Muscle of leg (tissue), 11 donors: ENCODE data around the gene ERRFI1. TPM values are rescaled to one million over a fixed set of nuclear protein-coding genes. Genes with fewer than 3 reads are reported as not detected.

Experiments used
- DNase-seq: peaks from one replicate; pipeline ENCODE4 v3.0.0; 2013
- H3K27ac ChIP-seq: one replicate; pipeline ENCODE4 v1.5.1; 2013; ENCODE audit warnings: mild to moderate bottlenecking, low read length, control low read depth
- H3K27me3 ChIP-seq: one replicate; pipeline ENCODE4 v1.6.1; 2013; ENCODE audit warnings: low read length; ENCODE audit not compliant: control insufficient read depth, insufficient read depth
- H3K36me3 ChIP-seq: one replicate; pipeline ENCODE4 v1.6.1; 2013; ENCODE audit warnings: low read length; ENCODE audit not compliant: control insufficient read depth, insufficient read depth
- H3K4me1 ChIP-seq: one replicate; pipeline ENCODE4 v1.6.1; 2013; ENCODE audit warnings: low read length; ENCODE audit not compliant: control insufficient read depth, insufficient read depth
- H3K4me3 ChIP-seq: one replicate; pipeline ENCODE4 v1.5.1; 2013; ENCODE audit warnings: low read length, control low read depth
- H3K9me3 ChIP-seq: replicated peaks from 2 replicates; pipeline ENCODE4 v1.6.1; 2013; ENCODE audit warnings: low read depth, low read length; ENCODE audit not compliant: control insufficient read depth
- WGBS: methylation state at CpG from one replicate; pipeline ENCODE4 v1.1.5; 2013; ENCODE audit warnings: missing lambda C conversion rate; ENCODE audit not compliant: insufficient coverage; 5-methylcytosine and 5-hydroxymethylcytosine counted together
- polyA plus RNA-seq, 8 donors: library from polyadenylated mRNA; unstranded; fragments of 120-200 nt; gene quantifications; one replicate each; pipeline versions ENCODE4 v1.2.1 to v1.2.3, GENCODE V29; 2013; ENCODE audit warnings: inconsistent platforms in 1 of 8, low replicate concordance in 1 of 8; ENCODE audit not compliant: insufficient read length in 8 of 8, insufficient read depth in 1 of 8
- total RNA-seq: library from RNA; stranded (reverse); fragments of 120-200 nt; gene quantifications from one replicate; pipeline ENCODE4 v1.2.4, GENCODE V29; 2013

Gene ERRFI1
- total and polyA plus RNA-seq, 9 donors = 3.9 to 10.3 (median 6.2) TPM

- Histone ChIP-seq H3K27ac (no peak overlapping the region), H3K27me3 (no peaks in the 10 kb centered on the region), H3K4me3 (no peak overlapping the region), H3K9me3 (peaks cover 8% of the 10 kb centered on the region), H3K4me1 (peaks cover 3% of the 10 kb centered on the region), H3K36me3 (no peaks in the 10 kb centered on the region)
- no peak for DNase-seq
- WGBS = 98% methylated on average over 8 of the region's 12 CpGs
Measured at GRCh38 chr1:8046391-8046790, 20.3 kb upstream of the ERRFI1 start.

DNA sequence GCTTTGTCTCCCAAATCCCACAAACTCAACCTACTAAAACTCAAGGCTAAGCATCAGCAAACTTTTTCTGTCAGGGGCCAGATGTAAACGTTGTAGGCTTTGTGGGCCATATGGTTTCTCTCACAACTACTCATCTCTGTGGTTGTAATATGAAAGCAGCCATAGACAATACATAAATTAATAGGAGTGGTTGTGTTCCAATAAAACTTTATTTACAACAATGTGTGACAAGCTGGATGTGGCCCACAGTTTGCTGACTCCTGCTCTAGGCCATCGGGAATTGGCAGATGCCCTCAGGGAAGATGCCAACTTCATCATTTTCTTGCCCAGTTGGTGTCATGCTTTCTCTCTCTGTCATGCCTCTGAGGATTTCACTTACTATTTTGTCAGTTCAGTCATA is 17.5 kb upstream of the ERRFI1 start:
- Histone ChIP-seq H3K27me3 (no peaks in the 10 kb centered on the region), H3K4me1 (peaks cover 3% of the 10 kb centered on the region), H3K4me3 (no peak overlapping the region), H3K36me3 (no peaks in the 10 kb centered on the region), H3K27ac (no peak overlapping the region), H3K9me3 (peaks cover 12% of the 10 kb centered on the region)
- WGBS = 82% methylated on average over 1 of the region's 2 CpGs
- DNase-seq = no peak

- H3K4me1 ChIP-seq = no peaks in the 10 kb centered on the region
- DNase-seq = no peak
- H3K9me3 ChIP-seq = peaks cover 12% of the 10 kb centered on the region
- H3K27ac ChIP-seq = no peak overlapping the region
- H3K36me3 ChIP-seq = no peaks in the 10 kb centered on the region
- no peaks in the 10 kb centered on the region for H3K27me3 ChIP-seq
- H3K4me3 ChIP-seq = no peak overlapping the region
- no CpG with 5 or more reads among the region's 3 CpGs for WGBS
Measured at GRCh38 chr1:8042134-8042533, 16.0 kb upstream of the ERRFI1 start.

- DNase-seq = peak; percentile 72
- Histone ChIP-seq H3K4me3 (no peak overlapping the region), H3K27ac (no peak overlapping the region), H3K27me3 (no peaks in the 10 kb centered on the region), H3K4me1 (no peaks in the 10 kb centered on the region), H3K36me3 (no peaks in the 10 kb centered on the region), H3K9me3 (peaks cover 12% of the 10 kb centered on the region)
- WGBS = no CpG with 5 or more reads among the region's 1 CpG
Measured at GRCh38 chr1:8040586-8040985, 14.5 kb upstream of the ERRFI1 start.

DNA sequence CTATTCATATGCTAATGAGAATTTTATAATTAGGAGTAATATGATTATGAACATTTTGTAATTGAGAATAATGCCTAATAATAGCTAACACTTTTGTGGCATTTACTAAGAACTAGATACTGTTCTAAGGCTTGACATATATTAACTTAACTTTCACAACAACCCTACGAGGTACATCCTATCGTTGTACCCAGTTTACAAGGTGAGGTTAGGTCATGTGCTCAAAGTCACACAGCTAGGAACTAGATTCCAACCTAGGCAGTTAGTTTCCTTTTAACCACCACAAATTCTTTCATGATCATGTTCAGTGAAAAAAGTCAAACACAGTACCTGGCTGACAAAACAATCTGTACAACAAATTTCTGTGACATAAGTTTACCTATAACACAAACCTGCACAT is 13.0 kb upstream of the ERRFI1 start:
- peaks cover 12% of the 10 kb centered on the region for H3K9me3 ChIP-seq
- no peak for DNase-seq
- H3K27ac ChIP-seq = no peak overlapping the region
- WGBS = 93% methylated on average over 2 of the region's 2 CpGs
- H3K4me3 ChIP-seq = no peak overlapping the region
- no peaks in the 10 kb centered on the region for H3K36me3 ChIP-seq
- no peaks in the 10 kb centered on the region for H3K27me3 ChIP-seq
- H3K4me1 ChIP-seq = no peaks in the 10 kb centered on the region

DNA sequence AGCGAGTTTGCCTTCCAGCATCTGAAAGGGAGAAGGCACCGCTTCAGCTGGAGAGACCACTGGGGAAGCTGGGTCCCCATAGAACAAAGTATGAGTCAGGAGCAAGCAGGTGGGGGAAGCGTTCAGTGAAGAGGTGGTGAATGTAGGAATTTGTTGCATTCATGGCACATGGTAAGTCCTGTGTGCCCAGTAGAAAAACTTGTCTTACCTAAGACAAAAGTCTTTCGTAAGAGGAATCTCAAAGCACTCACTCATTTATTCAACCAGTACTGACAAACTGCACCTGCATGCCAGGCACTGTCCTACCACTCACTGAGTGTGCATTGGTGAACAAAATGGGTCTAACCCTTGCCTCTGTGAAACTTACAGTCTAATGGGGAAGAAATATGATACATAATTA is 9.2 kb upstream of the ERRFI1 start:
- no peaks in the 10 kb centered on the region for H3K27me3 ChIP-seq
- 80% methylated on average over 2 of the region's 4 CpGs for WGBS
- H3K9me3 ChIP-seq = no peaks in the 10 kb centered on the region
- H3K4me3 ChIP-seq = no peak overlapping the region
- no peaks in the 10 kb centered on the region for H3K36me3 ChIP-seq
- DNase-seq = no peak
- no peaks in the 10 kb centered on the region for H3K4me1 ChIP-seq
- H3K27ac ChIP-seq = no peak overlapping the region

- Histone ChIP-seq H3K27me3 (no peaks in the 10 kb centered on the region), H3K9me3 (no peaks in the 10 kb centered on the region), H3K36me3 (no peaks in the 10 kb centered on the region), H3K4me3 (no peak overlapping the region), H3K4me1 (no peaks in the 10 kb centered on the region), H3K27ac (no peak overlapping the region)
- WGBS = 81% methylated on average over 4 of the region's 6 CpGs
- no peak for DNase-seq
Measured at GRCh38 chr1:8033322-8033721, 7.2 kb upstream of the ERRFI1 start.

DNA sequence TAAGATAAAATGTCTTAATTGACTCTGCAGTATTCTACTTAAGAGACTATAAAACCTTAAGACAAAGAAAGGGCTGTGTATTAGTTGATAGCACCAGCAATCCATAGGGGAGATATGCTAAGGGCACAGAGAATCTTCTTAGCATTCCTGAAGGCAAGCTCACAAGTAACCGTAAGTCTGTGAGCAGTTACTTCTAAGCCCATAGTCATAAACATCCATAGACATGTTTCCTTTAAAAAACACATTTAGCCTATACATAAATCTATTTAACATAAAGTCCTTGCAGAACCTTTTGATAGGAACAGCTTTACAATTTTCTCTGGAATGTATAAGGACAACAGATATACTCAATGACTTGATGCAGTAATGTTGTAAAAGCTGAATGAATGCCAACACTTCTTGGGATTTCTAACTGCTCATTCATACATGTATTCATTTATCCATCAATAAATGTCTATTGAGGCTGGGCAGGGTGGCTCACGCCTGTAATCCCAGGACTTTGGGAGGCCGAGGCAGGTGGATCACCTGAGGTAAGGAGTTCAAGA is 6.3 kb upstream of the ERRFI1 start:
- no peak for DNase-seq

DNA sequence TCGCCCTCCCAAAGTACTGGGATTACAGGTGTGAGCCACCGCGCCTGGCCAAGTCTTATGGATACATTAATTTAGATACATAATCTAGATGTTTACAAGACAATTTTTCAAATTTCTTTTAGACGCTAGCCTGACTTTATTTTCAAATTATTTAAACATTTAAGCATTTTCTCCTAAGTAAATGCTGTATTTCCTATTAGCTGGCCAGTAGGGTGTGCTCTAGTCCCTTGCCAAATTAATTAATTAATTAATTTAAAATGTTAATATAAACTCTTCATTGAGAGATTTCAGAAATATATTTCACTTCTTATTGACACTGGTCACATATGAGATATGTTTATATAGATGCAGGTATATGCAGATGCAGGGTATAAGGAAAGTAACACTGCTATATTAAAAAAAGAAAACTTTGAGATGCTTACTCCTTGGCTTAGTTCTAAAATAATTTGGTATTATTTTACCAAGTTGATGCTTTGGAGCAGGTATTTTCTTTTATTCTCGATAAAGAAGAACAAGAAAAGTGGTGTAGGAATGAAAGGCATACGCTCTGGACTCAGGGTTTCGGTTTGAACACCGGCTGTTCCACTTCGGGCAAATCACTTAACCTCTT is 5.2 kb upstream of the ERRFI1 start:
- WGBS = 85% methylated on average over 5 of the region's 9 CpGs

More for the DNA sequence above, 6.3 kb upstream of the ERRFI1 start:
- Histone ChIP-seq H3K9me3 (no peaks in the 10 kb centered on the region), H3K27me3 (no peaks in the 10 kb centered on the region), H3K4me3 (no peak overlapping the region), H3K36me3 (no peaks in the 10 kb centered on the region), H3K27ac (no peak overlapping the region), H3K4me1 (peaks cover 2% of the 10 kb centered on the region)
- WGBS = no CpG with 5 or more reads among the region's 3 CpGs

GRCh38 chr1:8028571-8028910 is 2.4 kb upstream of the ERRFI1 start:
- WGBS = no CpG with 5 or more reads among the region's 1 CpG
- Histone ChIP-seq H3K4me1 (peaks cover 13% of the 10 kb centered on the region), H3K36me3 (no peaks in the 10 kb centered on the region), H3K27ac (no peak overlapping the region), H3K4me3 (no peak overlapping the region), H3K9me3 (no peaks in the 10 kb centered on the region), H3K27me3 (peaks cover 13% of the 10 kb centered on the region)
- no peak for DNase-seq

More for the DNA sequence above, 5.2 kb upstream of the ERRFI1 start:
- H3K9me3 ChIP-seq = no peaks in the 10 kb centered on the region
- peaks cover 9% of the 10 kb centered on the region for H3K27me3 ChIP-seq
- H3K4me1 ChIP-seq = peaks cover 10% of the 10 kb centered on the region
- H3K27ac ChIP-seq = no peak overlapping the region
- no peaks in the 10 kb centered on the region for H3K36me3 ChIP-seq
- no peak overlapping the region for H3K4me3 ChIP-seq
- DNase-seq = peak; percentile 54
